Mucosa of gallbladder (tissue), 1 donor: ENCODE results near the gene SFT2D1. TPM values are rescaled to one million over a fixed set of nuclear protein-coding genes. Genes with fewer than 3 reads are reported as not detected.

Source experiments
- DNase-seq: peaks from one replicate; pipeline ENCODE4 v3.0.0-alpha.2; 2020; ENCODE audit warnings: low spot score
- total RNA-seq: library from RNA; stranded (reverse); gene quantifications from one replicate; pipeline ENCODE4 v1.2.1, GENCODE V29; 2021
- donor health status: DM: no; HTN: no; CAD: no.

Gene SFT2D1
- total RNA-seq, 1 donor from 2014 or later = 43.9 TPM

DNA sequence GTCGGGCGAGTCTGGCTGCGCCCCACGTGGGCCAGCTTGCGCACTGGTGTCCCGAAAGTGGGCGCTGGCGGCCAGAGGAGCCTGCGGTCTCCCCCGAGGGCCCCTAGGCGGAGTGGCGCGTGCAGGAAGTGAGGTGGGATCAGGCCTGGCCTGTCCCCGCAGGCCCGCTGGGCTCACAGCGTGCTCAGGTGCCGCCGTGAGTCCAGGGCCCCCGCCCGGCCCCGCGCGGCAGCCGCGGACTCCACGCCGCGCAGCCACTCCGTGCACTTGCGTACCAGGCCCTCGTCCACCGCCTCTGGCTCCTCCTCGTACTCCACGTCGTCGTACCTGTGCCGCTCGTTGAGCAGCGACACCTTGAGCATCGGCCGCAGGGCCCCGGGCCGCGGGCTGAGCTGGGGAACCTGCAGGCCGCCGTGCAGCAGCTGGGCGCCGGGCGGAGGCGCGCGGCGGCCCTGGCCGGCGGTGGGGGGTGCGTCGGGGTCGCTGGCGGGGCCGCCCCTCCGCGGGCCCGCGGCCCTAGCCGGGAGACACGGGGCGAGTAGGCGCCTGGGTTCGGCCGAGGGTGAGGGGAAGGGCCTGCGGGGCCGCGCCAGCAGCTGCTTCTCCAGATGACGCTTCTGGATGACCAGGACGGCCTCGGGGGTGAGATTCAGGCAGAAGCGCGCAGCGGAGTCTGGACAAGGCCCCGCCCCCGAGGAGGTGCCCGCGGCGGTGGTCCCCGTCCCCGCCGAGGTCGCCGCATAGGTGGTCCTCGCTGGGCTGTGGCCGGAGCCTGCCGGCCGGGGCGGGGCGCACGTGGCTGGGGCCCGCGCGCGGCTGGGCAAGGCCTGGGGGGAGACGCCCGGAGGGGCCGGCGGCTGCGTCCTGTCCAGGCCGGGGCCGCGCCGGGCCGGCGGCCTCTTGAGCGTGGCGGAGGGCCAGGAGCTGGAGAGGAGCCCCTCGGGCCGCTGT, 35.0 kb downstream of the SFT2D1 start:
- no peak for DNase-seq

DNA sequence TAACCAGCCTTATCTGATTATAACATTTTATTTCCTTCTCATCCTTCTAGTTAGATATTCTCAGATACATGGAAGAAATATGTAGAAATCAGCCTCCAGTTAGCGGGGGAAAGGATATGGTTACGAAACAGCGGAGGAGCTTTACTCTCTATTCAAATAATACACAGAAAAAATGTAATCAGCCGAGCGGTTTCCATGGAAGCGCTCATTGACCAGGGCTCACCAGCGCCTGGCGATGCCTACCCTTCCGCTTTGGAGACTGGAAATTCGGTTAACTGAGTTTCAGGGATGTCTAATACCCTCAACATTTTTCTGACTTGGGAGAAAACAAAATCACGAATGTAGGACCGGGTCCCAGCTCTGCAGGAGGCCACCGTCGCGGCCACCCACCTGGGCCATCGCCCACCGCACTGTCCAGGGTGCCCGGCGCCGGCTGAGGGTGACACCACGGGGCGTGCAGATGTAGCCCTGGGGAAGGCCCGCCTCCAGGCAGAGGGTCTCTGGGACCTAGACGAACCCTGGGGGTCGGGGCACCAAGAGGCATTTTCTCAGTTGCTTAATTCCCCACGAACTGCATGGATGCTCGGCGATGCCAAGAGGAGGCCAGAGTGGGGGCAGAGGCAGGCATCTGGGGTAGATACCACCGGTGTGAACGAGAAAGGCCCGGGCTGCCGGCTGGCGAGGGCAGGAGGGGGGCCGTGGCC, 35.8 kb downstream of the SFT2D1 start:
- no peak for DNase-seq

DNA sequence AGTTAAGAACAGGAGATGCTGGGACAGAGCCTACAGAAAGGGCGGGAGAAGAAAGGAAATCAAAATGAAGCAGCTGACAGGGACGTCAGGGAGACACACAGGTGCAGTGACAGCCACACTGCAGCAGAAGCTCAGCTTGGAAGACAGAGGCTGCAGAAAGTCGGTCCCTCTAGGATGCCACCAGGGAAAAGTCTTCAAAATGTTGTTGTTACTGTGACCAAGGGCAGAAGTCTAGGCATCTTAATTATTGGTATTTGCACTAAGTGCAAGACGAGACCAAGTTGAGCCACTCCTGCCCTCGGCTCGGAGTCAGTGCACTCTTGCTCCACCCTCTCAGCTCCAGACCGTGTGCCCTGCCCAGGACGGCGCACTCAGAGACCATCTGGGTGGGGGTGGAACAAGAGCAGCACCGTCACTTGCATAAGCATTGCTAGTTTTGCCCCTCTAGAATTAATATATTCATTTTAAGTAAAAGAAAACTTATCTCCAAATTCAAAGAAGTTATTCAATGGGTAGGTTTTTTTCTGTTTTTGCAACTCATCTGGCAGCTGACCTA, 36.7 kb downstream of the SFT2D1 start:
- no peak for DNase-seq

DNA sequence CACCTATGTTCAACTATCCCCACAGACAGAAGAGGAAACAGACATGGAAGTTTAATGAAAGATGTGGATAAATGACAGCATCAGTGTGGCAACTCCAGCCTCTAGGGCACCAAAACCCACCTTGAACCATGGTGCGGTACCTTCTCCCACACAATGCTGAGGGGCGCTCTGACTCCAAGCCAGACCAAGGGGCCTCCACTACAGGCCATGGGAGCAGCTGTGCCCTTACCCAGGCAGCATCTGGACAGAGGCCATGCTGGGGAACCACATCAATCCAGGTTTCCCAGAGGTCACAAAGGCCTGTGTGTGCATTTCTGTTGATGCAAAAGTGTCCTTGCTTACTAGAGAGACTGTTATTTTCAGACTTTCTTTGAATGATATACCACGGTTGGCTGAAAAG, 38.2 kb downstream of the SFT2D1 start:
- DNase-seq = no peak

DNA sequence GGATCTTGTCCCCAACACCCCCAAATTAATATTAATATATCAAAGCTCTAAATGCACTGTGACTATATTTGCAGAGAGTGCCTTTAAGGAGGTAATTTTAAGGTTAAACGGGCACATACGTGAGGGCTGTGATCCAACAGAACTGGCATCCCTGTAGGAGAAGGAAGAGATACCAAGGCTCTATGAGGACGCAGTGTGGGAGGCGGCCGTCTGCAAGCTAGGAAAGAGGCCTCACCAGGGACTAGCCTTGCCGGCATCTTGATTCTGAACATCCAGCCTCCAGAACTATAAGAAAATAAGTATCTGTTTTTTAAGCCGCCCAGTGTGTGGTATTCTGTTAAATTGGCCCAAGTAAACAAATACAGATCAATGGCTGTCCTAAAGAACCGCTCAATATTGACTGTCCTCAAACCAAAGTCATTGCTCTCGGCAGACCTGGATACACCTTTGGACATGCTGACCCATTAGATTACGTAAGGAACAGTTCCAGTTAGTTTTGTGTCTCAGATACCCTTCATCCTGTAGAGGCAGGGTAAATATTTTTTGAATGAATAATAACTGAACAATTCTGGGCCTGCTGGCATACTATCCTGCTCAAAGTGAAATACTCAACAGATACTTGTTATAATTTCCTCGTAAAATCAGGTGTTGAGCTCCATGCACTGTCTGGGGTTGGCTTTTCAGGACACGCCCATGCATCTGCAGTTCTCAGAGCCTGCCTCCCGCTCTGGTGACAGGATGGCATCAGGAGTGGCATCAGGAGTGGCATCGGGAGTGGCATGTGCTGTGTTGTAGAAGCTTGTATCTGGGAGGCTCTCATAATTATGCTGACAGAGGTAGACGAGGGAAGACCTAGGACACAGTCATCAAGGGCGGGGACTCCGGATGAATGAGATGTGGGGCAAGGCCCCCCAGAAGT, 40.5 kb downstream of the SFT2D1 start:
- no peak for DNase-seq

DNA sequence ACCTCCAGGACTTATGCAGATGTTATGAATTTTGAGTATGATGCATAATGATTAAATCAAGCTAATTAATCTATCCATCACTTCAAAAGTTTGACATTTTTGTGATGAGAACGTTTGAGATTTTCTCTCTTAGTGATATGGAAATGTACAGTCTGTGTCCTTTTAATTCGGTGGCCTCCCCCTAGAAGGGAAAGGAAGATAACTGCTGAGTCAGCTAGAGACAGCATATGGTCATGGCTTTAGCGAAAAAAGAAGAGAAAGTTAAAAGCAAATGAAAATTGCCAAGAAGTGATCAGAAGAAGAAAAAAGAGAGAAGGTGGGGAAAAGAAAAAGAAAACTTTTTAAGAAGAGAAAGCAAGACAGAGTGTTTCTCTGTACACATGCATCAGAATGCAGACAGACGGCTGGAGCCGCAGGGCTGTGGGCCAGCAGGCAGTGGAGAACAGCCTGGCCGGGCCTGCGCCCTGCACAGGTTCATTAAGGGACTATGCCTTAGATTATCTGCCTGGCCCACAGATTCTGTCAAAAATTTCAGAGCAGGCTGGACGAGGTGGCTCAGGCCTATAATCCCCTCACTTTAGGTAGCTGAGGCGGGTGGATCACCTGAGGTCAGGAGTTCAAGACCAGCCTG, 41.9 kb downstream of the SFT2D1 start:
- no peak for DNase-seq

DNA sequence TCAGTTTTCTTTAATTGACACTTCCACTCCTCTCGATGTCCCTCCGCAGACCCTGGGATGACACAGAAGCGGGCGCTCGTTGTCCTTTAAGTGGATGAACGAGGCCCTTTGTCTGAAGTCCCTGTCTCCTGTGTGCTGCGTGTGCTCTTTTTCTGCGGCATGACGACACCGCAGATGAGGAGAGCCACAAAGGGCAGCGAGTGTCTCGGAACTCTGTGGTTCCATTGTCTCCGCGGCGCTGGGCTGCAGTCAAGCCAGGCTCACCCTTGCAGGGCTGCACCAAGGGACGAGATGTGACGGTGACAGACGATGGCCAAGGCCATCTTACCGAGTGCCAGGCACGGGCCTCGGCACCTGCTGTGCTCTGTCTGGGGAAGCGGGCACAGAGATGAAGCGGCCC, 44.7 kb downstream of the SFT2D1 start:
- DNase-seq = no peak

DNA sequence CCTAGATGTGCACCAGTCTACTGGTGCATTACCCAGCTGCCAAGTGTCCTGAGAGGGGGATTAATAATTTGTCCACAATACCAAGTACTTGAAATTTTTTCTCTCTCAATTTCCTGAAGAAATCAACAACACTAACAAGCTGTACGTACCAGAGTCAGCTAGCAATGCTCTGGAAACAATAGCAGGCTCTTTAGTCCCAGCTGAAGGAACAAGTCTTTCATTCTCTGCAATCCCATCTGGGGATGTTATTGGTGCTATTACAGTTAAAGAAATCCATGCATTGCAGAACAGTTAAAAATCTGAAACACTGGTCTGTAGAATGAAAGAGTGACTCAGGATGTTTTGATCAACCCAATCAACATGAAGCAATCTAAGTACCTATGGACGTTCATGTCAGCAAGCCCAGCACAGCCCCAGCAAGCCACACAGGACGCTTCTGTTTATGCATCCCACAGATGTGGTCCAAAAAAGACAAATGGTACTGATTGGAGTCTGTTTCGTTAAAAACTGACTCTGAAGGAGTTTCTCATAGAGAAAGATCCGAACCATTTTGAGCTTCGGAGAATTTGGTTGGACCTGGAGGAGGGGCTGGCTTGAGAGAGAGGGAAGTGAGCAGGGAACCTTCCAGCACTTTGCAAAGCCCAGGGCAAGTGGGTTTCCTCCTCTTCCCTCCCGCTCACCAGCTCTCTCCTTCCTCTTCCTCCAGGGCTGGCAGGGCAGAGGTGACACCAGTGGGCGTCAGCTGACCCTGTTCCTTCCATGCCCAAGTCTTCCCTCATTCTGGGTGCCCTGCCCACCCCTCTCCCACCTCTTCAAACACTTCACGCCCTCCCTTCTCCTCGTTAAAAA, 46.1 kb downstream of the SFT2D1 start:
- DNase-seq = no peak

DNA sequence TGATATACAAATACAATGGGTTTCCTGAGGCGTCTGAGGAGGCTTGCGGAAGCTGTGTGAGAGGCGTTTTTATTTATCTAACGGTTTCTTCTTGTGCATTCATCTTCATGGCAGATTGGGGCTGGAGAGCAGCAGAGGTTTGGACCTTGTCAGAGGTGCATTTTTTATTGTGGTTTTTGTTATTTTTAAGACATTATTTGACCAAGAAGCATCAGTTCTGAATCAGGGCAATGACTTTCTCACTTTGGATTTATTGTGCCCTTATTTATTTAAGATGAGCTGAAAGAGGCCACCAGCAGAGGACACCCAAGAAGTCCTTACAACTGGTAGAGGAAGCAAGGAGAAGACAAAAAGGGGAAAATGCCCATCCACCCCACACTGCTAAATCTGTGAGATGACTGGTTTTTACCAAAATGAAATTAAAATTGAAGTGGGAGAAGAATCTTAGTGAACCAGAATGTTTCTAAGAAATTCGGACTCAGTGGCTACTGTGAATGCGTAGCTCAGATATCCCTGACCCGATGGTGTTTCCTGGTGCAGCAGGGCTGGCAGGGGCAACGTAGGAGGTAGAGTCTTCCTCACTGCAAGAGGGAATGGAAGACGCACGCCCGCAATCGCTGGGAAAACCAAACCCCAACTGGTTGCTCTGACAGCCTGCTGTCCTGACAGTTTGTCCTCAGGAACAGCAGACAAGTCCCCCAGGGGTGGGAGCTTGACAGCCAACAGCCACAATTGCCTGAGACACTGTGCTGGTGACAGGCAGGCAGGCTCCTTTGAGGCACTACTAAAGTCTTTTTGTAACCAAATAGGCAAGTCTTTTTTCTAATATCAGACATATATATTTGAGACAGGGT, 48.4 kb downstream of the SFT2D1 start:
- no peak for DNase-seq

DNA sequence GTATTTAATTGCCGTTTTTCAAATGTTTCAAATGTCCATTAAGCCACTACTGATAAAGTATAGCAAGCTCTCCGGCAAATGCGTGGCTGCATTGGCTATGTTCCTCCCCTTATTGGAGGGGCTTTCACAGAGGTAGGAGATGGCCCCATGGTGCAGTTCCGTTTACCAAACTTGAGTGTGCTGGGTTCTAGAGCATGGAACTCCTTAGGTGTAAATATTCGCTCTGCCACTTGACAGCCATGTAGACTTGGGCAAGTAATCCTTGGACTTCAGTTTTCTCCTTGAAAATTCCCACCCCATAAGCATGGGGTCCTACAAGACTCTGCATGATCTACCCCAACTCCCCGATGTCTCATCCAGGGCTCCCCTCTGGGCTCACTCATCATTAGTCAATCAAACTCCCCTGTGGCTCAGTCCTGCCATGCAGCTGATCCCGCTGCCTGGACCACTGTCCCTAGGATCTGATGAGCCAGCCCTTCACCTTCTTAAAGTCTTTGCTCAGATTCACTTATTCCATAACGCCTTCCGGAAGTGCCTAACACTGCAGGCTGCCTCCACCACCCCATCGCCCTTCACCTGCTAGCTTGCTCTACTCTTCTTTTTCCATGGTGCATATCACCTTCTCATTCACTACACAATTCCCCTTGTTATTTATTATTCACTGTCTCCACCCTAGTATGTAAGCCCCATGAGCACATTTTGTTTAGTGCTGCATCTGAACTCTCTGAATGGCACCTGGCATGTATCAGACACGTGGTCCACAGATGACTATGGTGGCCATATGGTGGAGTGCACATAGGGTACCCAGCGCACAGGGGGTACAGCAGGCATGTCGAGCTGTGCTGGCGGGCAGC, 52.9 kb downstream of the SFT2D1 start:
- DNase-seq = no peak

DNA sequence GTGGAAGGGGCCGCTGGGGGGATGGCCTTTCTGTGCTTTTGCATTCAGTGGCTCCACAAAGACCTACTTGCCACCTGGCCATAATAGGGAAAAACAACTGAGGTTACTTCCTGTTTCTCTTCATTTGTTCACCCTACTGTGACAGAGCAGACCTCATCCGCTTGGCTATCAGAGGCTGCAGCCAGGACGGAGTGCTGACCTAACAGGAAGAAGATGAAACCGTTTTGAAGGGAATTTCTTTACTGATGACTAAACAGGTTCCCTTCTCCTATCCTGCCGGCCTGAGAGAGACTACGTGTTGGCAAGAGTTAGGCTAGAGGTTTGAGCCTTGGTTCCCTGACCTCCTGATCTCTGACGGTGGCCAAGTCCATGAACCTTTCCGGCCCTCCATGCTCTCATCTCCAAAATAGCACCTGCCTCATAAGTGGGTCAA, 55.5 kb downstream of the SFT2D1 start:
- DNase-seq = no peak

DNA sequence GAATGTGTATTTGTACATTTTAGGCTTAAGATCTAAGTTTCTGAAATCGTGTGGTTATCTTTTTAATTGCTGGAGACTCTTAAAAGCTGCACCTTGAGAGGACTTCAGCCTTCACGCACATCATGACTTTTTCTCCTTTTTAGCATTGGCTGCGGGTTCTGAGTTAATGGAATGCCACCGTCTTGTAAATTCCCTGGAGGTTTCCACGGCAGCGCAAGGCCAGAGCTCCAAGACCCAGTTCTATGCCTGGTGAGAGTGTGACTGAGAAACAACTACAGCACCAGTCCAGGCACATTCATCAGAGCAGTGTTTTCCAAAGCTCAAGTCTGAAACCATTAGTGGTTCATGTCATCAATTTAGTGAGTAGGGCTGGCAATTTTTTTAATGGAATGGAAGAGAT, 57.1 kb downstream of the SFT2D1 start:
- no peak for DNase-seq

DNA sequence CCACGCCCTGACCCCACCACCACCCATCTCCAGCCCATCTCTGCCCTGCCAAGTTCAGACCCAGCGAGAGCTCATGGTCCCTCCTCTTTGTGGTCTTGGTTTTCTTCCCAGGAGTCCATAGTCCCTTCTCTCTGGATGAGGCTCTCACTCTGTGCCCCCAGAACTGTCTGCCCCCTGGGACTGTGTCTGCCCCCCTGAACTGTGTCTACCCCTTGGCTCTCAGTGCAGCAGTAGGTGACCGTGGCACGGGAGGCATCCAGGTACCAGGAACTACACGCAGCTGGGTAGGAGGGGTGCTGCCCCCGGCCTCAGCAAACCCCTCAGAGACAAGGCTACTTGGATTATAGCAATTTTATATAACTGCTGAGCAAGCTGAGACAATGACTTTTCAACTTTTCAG, 57.7 kb downstream of the SFT2D1 start:
- no peak for DNase-seq

DNA sequence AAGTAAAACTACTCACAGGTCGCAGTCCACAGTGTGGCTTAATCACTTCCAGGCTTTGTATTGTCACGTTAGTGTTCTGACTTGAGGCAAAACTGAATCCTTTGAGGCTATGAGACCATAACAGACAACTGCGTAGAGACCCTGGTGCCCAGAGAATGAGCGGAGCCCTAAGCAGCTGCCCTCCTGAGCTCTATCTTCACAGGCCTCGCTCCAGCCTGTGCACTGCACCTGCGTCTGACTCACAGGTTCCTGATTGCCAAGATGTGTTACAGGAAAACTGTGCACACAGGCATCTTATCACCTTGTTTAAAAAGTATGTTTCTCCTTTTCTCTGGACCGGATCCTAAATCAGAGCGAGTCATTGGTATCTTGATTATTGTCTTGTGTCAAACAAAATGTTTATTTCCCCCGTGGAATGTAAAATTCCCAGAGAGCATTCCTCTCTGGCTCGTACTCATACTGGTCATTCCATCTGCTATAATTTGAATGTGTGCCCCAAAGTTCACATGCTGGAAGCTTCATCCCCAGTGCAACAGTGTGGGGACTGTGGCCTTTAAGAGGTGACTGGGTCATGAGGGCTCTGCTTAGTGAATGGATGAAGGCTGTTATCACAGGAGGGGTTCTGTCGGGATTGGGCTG, 59.8 kb downstream of the SFT2D1 start:
- DNase-seq = no peak

DNA sequence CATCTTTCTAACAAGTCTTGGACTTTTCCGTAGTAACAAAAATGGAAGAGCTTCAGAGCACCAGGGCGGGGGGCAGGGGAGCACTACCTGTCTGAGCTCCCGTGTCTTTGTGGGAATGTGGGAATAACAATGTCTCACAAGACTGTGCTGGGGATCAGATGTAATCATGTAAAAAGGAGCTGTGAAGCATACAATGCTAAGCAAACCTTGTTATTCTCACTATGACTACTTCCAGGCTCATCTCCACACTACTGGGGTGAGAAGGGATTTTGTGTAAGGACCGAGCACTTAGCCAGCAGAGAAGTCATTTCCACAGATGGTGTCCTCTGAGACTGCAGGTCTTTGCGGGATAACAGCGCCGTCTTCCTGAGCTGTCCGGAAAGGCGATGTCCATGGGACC, 61.2 kb downstream of the SFT2D1 start:
- no peak for DNase-seq

DNA sequence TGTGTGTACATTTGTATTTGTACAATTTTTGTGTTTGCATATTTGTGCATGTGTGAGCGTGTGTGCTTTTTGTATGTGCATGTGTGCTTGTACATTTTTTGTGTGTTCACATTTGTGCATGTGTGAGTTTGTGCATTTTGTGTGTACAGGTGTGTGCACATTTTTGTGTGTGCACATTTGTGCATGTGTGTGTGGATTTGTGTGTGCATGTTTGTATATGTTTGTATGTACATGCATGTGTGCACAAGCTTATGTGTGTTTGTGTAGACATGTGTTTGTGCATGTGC, 63.0 kb downstream of the SFT2D1 start:
- DNase-seq = no peak

DNA sequence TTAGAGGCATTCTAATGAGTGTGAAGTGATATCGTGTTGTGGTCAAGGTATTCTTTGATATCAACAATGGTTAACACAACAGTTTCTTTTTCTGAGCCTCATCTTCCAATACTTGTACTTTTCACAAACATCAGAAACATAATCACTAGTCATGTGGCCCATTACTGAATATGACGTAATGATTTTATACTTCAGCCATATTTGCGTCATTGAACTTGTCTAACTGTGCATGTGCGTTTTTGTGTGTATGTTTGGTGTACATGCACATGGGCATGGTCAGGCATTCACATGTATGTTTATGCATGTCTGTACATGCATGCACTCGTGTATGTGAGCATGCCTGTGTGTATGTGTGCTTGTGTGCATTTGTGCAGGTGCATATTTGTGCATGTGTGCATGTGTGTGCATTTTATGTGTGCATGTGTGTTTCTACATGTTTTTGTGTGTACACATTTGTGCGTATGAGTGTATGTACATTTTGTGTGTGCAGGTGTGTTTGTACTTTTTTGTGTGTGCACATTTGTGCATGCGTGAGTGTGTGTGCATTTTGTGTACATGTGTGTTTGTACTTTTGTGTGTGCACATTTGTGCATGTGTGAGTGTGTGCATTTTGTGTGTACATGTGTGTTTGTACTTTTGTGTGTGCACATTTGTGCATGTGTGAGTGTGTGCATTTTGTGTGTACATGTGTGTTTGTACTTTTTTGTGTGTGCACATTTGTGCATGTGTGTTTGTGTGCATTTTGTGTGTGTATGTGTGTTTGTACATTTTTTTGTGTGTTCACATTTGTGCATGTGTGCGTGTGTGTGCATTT, 63.6 kb downstream of the SFT2D1 start:
- DNase-seq = no peak
